ENCODE data around the gene CDC5L. TPM values are rescaled to one million over a fixed set of nuclear protein-coding genes. Genes with fewer than 3 reads are reported as not detected.

Gene CDC5L
- total RNA-seq, 1 donor from 2014 or later: 20.0 TPM

DNA sequence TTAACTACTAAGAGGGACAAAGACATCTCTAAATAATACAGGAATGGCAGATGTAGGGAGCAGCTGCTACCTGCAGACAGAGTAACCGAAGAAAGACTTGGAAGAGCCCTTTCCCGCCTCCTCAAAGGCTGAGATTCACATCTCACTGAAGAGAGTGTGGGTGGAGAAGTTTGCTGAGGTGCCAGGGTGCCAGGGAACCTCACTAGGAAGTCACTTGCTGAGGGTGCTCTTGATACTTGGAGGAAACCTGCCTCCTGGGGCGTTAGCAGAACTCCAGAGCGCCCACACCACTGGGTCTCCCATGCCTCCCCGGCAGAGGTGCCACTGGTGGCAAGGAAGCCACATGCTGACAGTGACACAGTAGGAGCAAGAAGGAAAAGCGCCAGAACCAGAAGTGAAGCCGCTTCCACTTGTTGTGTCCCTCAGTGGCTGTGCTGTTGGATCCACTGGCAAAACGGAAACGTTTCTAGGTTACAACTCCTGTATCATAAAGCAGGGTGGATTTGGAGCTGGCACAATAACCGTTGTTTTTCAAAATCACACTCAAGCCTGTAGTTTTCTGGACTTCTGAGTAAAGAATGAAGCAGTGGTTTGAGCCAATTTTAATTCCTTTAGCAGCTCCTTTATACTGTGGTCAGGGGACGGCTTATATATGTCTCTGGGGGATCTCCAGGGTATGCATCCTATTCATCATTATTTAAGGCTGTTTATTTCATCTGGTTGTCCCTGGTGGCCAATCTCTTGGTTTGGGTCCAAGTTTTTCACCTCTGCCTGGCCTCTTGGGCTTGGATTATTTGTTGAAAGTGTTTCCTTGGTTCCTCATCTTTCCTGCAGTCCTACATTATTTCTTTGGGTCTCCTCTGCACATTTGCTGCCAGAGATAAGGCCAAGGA lies 64.5 kb downstream of the CDC5L start:
- Histone ChIP-seq H3K4me3 (no peak overlapping the region), H3K9me3 (replicated peaks) (no peaks in the 10 kb centered on the region), H3K27me3 (ENCODE audit: low read depth) (no peaks in the 10 kb centered on the region), H3K27ac (replicated peaks) (peak overlapping the region; percentile 6), H3K4me1 (peaks cover 24% of the 10 kb centered on the region), H3K36me3 (peaks cover 14% of the 10 kb centered on the region)
- DNase-seq: no peak
- intact Hi-C loops (cut with micrococcal nuclease): no loop called here
- TF ChIP-seq, protein P1, sequence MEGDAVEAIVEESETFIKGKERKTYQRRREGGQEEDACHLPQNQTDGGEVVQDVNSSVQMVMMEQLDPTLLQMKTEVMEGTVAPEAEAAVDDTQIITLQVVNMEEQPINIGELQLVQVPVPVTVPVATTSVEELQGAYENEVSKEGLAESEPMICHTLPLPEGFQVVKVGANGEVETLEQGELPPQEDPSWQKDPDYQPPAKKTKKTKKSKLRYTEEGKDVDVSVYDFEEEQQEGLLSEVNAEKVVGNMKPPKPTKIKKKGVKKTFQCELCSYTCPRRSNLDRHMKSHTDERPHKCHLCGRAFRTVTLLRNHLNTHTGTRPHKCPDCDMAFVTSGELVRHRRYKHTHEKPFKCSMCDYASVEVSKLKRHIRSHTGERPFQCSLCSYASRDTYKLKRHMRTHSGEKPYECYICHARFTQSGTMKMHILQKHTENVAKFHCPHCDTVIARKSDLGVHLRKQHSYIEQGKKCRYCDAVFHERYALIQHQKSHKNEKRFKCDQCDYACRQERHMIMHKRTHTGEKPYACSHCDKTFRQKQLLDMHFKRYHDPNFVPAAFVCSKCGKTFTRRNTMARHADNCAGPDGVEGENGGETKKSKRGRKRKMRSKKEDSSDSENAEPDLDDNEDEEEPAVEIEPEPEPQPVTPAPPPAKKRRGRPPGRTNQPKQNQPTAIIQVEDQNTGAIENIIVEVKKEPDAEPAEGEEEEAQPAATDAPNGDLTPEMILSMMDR (IDR thresholded peaks at IDR 0.05; ENCODE audit: borderline replicate concordance): no peak

DNA sequence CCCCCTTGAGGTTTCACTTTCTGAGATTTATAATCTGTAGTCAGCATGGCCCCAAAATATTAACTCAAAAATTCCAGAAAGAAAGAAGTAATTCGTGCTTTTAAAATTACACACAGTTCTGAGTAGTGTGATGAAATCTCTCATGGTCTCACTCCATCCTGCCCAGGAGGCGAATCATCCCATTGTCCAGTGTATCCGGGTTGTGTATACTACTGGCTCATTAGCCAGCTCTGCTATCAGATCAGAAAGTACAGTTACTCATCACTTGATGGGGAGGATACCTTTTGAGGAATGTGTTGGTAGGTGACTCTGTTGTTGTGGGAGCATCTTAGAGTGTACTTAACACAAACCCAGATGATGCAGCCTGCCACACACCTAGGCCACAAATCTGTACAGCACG lies 65.2 kb downstream of the CDC5L start:
- Histone ChIP-seq H3K36me3 (peaks cover 7% of the 10 kb centered on the region), H3K27ac (replicated peaks) (peak overlapping the region; percentile 6), H3K27me3 (ENCODE audit: low read depth) (no peaks in the 10 kb centered on the region), H3K4me3 (no peak overlapping the region), H3K4me1 (peaks cover 30% of the 10 kb centered on the region), H3K9me3 (replicated peaks) (no peaks in the 10 kb centered on the region)
- intact Hi-C loops (cut with micrococcal nuclease): no loop called here
- TF ChIP-seq, protein P1 (IDR thresholded peaks at IDR 0.05; ENCODE audit: borderline replicate concordance): no peak
- DNase-seq: no peak

DNA sequence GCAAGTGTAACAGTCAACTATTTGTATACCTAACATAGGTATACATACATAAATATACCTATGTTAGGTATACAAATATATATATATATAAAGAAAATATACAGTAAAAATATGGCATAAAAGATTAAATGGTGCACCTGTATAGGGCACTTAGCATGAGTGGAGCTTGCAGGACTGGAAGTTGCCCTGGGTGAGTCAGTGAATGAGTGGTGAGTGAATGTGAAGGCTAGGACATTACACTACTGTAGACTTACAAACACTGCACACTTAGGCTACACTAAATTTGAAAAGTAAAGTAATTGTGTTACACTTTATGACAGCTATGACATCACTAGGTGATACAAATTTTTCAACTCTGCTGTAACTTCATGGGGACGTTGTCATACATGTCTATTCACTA lies 65.6 kb downstream of the CDC5L start:
- Histone ChIP-seq H3K9me3 (replicated peaks) (no peaks in the 10 kb centered on the region), H3K27me3 (ENCODE audit: low read depth) (no peaks in the 10 kb centered on the region), H3K27ac (replicated peaks) (no peak overlapping the region), H3K4me3 (no peak overlapping the region), H3K36me3 (peaks cover 3% of the 10 kb centered on the region), H3K4me1 (peaks cover 30% of the 10 kb centered on the region)
- intact Hi-C loops (cut with micrococcal nuclease): no loop called here
- TF ChIP-seq, protein P1 (IDR thresholded peaks at IDR 0.05; ENCODE audit: borderline replicate concordance): no peak
- DNase-seq: no peak

DNA sequence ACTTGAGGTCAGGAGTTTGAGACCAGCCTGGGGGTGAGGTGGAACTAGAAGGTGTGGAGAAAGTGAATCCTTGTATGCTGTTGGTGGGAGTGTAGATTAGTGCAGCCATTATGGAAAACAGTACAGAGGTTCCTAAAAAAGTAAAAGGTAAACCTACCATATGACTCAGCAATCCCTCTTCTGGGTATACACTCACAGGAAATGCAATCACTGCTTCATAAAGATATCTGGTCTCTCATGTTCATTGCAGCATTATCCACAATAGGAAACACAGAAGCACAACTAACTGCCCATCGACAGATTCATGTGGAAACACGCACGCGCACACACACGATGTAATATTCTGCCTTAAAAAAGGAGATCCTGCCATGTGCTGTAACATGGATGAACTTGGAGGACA lies 66.7 kb downstream of the CDC5L start:
- TF ChIP-seq, protein P1 (IDR thresholded peaks at IDR 0.05; ENCODE audit: borderline replicate concordance): no peak
- Histone ChIP-seq H3K27ac (replicated peaks) (no peak overlapping the region), H3K4me3 (no peak overlapping the region), H3K27me3 (ENCODE audit: low read depth) (no peaks in the 10 kb centered on the region), H3K9me3 (replicated peaks) (no peaks in the 10 kb centered on the region), H3K4me1 (peaks cover 30% of the 10 kb centered on the region), H3K36me3 (no peaks in the 10 kb centered on the region)
- intact Hi-C loops (cut with micrococcal nuclease): no loop called here
- DNase-seq: no peak

DNA sequence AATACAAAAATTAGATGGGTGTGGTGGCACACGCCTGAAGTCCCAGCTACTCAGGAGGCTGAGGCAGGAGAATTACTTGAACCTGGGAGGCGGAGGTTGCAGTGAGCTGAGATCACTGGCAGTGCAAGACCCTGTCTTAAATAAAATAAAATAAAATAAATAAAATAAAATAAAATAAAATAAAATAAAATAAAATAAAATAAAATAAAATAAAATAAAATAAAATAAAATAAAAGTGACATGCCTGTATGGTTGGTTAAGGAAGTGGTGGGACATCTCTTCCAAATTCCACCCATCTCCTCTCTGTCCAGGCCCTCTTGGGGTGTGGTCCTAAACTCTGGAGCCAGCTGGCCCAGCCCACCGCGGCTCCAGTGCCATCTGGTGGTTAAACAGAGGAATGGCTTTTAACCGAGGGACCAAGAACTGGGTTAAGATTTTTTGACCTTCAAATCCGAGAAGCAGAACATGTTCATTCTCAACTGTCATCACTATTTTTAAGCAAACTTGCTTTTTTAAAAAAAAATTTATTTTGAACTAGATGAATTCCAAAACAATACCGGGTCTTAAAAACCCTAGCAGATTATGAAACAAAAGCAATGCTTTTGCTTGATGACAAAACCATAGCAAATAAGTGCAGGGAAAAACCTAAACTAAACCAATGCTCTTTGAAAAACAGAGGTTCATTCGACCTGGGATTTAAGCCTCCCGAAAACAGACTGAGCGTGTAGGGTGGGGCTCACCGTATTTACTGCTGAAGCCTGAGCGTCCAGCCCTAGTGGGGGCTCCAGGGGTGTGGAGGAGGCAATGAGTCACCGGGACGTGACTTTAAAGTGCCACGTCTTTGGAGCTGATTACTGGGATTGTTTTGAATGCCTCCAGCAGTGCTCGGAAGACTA lies 68.8 kb downstream of the CDC5L start:
- Histone ChIP-seq H3K27me3 (ENCODE audit: low read depth) (no peaks in the 10 kb centered on the region), H3K9me3 (replicated peaks) (no peaks in the 10 kb centered on the region), H3K4me1 (peaks cover 30% of the 10 kb centered on the region), H3K27ac (replicated peaks) (no peak overlapping the region), H3K4me3 (peak overlapping the region; percentile 37), H3K36me3 (no peaks in the 10 kb centered on the region)
- TF ChIP-seq, protein P1 (IDR thresholded peaks at IDR 0.05; ENCODE audit: borderline replicate concordance): peak; percentile 90
- DNase-seq: no peak
- intact Hi-C loops (cut with micrococcal nuclease): no loop called here

Data from left ventricle myocardium inferior (tissue), 1 donor.